NOMO-1 treated with DMSO at 0.1 percent for 48 hours (cell line): Measurements from ENCODE around the gene ETV7.

Experiments used
- DNase-seq: peaks from one replicate; lab custom pipeline; 2025; ENCODE audit not compliant: unreplicated experiment; lab: John Stamatoyannopoulos, UW

Gene ETV7

GRCh38 chr6:36384095-36384494 lies 3.4 kb downstream of the ETV7 start:
- no peak for DNase-seq

- DNase-seq = no peak
Measured at GRCh38 chr6:36383606-36384005, 3.9 kb downstream of the ETV7 start.

DNA sequence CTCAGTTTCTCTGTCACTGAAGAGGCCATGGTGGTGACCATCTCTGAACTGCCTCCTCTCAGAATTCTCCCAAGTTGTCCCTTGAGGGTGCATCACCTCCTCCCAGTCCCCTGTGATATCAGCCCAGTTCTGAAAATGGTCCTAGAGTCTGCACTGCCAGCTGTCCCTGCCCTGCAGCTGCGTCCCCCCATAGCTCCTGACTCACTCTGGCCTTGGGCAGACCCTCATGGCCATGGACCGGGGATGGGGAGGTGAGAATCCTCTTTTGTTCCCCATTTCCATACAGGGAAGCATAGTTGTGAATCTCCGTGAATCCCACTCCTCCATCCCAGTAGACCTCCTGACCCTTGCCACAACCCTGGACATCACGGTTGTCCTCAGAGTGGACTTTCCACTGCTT lies 4.5 kb downstream of the ETV7 start:
- DNase-seq = no peak

DNA sequence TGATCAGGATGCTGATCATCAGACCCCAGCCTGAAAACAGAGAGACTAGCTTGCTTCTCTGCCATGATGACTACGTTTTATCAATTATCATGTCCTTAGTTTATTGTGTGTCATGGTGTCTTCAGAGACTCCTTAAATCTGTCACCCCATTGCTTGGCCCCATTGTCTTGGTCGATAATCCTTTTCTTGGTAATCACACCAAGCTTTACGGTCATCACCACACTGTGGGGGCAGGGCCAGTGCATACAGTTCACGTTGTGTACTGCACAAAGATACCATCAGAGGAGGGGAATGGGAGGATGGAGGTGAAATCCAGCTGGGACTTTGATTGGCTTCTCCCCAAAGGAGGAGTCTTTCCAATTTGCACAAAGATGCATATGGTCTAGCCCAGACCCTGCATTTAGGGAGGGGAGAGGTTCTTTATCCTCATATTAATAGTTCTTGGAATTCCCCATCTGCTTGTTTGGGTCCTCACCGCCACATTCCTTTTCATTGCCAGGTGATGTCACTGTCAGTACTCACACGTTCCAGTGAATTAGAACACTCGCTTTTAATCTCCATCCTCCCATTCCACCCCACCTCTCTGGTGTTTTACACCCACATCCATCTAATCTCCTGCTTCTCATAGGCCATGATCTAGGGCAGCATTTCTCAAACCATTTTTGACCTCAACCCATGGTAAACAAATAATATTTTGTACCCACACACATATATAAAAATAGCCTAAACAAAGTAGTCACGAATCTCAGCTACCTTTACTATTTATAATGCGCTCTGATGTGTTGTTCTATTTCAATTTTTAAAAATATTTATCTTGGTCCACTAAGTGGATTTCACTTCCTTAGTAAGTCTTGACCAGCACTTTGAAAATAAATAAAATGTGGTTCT lies 5.7 kb downstream of the ETV7 start:
- DNase-seq = no peak

- DNase-seq = no peak
Measured at GRCh38 chr6:36380166-36380565, 7.3 kb downstream of the ETV7 start.

GRCh38 chr6:36378936-36379335 lies 8.5 kb downstream of the ETV7 start:
- no peak for DNase-seq

DNA sequence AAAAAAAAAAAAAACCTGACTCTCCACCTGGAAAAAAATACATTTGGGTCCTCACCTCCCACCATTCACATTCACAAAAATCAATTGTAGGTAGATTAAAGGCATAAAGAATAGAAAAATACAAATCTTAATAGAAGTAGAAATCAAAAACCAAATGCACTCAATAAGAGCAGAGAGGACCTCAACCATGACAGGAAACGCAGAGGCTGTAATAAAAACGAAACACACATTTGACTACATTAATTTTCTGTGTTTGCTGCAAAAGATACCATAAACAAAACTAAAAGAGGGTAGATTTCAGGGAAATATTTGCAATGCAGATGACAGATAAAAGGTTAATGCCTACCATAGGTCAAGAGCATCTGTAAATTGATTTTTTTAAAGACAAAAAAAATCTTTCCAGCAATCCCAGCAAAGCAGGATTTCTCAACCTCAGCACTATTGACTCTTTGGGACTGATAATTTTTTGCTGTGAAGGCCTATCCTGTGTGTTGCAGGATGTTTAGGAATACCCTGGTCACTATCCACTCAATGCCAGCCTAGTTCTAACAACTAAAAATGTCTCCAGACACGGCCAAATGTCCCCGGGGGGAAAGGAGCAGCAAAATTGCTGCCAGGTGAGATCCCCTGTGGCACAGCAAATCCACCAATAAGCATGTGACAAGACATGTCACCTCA lies 9.1 kb downstream of the ETV7 start:
- no peak for DNase-seq

DNA sequence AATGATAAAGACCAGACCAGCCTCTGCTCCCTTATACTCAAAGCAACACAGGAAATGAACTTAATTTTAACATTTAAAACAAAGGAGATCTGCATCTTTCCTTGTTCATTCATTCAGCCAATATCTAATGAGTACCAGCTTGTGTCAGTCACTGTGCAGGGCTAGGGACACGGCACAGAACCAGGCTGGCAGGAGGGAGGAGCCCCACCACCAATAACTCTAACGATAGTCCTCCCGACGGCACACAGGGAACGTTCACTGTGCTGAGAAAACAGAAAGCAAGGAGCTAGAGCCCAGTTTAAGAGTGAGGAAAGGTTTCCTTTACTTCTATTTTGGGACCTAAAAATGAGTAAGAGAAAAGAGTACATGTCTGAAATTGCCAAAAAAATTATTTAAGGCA lies 9.9 kb downstream of the ETV7 start:
- no peak for DNase-seq

DNA sequence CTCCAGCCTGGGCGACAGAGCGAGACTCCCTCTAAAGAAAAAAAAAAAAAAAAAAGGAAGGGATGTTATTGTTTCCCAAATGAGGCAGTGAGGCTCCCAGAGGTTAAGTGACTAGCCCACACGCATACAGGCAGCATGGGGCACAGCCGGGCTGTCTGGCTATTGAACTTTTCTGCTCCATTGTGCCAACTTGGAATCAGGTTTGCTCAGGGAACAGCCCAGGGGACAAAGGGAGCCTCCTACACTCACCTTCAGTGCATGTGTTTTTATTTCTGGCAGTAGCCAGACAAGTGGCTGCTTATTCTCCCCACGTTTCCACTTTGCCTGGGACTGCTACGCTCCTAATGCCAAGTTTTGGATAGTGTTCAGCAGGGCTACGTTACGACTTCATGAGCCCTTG lies 10.7 kb downstream of the ETV7 start:
- DNase-seq = no peak

- no peak for DNase-seq
Measured at GRCh38 chr6:36376183-36376582, 11.3 kb downstream of the ETV7 start.

DNA sequence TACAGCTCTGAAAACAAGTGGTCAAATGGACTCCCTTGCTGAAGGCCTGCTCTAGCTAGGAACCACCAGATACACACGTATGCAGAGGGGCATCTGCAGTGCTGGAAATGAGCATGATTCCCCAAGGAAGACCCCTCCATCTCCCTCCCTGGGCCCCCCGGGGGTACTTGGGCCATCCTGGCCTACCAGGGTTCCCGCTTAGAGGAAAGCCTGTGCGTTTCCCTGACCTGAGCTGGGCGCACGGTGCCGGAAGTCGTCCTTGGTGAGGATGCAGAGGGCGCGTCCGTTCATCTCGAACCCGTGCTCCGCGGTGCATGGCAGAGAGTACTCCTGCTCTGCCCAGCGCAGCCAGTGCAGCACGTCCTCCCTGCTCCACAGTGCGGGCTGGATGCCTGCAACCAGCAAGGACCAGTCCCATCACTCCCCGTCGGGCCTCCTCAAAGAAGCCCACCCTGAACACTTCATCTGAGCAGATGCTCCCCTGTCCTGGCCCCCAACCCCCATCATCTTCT lies 11.8 kb downstream of the ETV7 start:
- no peak for DNase-seq

DNA sequence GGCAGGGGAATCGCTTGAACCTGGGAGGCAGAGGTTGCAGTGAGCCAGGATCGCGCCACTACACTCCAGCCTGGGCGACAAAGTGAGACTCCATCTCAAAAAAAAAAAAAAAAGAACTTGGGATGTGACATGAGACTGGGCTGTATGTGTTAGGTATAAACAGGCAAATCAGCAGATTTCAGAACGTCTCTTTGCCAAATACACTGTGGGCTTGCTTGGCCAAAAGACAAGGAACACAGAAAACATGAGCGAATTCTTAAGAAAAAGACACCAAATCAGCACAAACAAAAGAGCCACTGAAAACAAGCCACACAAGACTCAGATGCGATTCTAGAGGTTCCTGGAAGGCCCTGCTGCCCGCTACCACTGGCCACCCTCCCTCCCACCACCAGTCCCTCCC lies 12.5 kb downstream of the ETV7 start:
- DNase-seq = no peak

DNA sequence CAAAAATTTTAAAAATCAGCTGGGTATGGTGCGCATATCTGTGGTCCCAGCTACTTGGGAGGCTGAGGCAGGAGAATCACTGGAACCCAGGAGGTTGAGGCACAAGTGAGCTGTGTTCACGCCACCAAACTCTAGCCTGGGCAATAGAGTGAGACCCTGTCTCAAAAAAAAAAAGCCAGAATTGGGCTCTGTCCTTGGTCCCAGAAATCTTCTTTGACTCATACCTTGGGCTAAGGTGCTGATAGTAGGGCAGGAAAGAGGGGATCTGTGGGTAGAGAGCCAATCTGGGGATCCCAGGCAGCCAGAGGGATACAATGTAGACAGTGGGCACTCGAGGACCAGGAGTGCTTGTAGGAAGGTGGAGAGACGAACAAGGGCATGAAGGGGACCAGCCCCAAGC lies 13.3 kb downstream of the ETV7 start:
- no peak for DNase-seq

DNA sequence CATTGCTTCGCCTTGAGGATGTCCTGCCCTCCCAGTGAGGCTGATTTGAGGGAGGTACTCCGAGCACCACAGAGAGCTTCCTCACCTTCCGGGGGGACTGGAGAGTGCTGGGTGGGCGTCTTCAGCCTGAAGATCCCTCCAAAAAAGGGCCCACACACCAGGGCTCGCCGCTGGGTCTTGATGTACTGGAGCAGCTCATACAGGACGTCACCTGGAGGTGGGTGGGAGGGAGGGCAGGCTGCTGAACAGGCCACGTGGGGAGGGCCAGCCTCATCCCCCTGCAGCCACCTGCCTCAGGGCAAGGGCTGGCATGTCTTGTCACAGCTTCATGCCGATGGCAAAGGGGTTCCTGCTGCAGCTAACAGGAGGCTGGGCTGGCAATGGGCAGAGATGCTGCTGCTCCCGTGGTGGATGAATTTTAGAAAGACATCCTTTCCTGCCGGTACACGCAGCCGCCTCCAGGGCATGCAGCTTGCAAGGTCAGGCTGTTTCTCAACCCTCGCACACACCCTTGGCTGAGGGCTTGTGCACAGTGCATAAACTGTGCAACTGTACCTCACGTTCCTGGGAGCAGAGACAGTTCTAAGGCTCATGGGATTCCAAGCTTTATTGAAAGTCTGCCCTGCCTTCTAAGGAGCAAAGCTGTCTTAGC lies 14.0 kb downstream of the ETV7 start:
- no peak for DNase-seq

- no peak for DNase-seq
Measured at GRCh38 chr6:36372088-36372487, 15.4 kb downstream of the ETV7 start.

GRCh38 chr6:36371211-36371610 lies 16.3 kb downstream of the ETV7 start:
- no peak for DNase-seq

- DNase-seq = no peak
Measured at GRCh38 chr6:36370638-36371037, 16.8 kb downstream of the ETV7 start.

GRCh38 chr6:36368921-36369865 lies 18.3 kb downstream of the ETV7 start:
- DNase-seq = peak; percentile 95

DNA sequence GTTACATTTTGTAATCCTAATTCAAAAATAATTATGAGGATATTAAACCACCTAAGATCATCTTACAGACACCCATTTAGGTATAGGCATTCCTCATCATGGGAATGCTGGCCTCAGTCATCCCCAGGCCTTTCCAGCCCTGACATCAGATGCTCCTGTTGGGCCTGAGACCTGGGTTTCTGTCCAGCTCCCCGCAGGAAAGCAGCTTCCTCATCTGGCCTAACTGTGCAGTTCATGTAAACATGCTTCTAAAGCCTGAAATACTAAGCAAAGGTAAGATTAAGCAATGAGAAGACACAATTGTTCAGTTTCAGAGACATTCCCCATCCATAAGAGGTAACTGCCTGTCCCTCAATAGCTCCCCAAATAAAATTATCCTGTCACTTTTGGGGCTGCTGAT lies 19.0 kb downstream of the ETV7 start:
- DNase-seq = peak; percentile 29

DNA sequence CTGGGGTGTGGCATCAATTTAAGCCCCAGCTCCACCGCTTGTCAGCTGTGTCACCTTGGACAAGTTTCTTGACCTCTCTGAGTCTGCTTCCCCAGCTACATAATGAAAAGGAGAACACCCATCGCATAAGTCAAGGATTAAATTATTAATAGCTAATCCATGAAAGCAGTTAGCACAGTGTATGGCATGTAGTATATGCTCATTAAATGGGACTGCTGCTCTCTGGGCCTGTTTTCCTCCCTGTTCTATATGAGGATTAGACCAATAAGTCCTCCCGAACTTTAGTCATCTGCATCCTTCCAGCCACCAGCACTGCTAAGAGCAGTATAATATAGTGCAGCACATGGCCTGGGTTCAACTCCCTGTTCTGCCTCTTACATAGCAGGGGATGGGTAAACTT lies 19.7 kb downstream of the ETV7 start:
- no peak for DNase-seq
